Measurements from ENCODE around the gene YPEL3.
A peak's percentile ranks its signal among the peaks of the same experiment; 100 is the strongest.

The YPEL3 gene

DNA sequence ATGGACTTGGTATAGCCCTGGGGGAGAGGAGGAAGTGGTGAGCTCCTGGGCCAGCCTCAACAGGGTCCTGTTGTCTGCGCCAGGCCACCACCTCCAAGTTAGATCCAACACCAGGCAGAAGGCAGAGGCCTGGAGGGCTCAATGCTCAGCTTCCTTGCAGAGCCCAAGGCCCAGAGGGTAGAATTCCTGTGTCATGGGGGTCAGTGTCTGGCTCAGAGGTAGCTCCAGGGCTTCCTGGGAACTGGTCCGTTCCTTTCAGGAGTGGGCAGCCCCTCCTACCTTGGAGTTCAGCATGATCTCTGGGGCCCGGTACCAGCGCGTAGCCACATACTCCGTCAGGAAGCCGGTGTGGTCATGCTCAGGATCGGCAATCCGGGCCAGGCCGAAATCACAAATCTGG, 21.8 kb upstream of the YPEL3 start (continued):
- TF ChIP-seq, protein P1, sequence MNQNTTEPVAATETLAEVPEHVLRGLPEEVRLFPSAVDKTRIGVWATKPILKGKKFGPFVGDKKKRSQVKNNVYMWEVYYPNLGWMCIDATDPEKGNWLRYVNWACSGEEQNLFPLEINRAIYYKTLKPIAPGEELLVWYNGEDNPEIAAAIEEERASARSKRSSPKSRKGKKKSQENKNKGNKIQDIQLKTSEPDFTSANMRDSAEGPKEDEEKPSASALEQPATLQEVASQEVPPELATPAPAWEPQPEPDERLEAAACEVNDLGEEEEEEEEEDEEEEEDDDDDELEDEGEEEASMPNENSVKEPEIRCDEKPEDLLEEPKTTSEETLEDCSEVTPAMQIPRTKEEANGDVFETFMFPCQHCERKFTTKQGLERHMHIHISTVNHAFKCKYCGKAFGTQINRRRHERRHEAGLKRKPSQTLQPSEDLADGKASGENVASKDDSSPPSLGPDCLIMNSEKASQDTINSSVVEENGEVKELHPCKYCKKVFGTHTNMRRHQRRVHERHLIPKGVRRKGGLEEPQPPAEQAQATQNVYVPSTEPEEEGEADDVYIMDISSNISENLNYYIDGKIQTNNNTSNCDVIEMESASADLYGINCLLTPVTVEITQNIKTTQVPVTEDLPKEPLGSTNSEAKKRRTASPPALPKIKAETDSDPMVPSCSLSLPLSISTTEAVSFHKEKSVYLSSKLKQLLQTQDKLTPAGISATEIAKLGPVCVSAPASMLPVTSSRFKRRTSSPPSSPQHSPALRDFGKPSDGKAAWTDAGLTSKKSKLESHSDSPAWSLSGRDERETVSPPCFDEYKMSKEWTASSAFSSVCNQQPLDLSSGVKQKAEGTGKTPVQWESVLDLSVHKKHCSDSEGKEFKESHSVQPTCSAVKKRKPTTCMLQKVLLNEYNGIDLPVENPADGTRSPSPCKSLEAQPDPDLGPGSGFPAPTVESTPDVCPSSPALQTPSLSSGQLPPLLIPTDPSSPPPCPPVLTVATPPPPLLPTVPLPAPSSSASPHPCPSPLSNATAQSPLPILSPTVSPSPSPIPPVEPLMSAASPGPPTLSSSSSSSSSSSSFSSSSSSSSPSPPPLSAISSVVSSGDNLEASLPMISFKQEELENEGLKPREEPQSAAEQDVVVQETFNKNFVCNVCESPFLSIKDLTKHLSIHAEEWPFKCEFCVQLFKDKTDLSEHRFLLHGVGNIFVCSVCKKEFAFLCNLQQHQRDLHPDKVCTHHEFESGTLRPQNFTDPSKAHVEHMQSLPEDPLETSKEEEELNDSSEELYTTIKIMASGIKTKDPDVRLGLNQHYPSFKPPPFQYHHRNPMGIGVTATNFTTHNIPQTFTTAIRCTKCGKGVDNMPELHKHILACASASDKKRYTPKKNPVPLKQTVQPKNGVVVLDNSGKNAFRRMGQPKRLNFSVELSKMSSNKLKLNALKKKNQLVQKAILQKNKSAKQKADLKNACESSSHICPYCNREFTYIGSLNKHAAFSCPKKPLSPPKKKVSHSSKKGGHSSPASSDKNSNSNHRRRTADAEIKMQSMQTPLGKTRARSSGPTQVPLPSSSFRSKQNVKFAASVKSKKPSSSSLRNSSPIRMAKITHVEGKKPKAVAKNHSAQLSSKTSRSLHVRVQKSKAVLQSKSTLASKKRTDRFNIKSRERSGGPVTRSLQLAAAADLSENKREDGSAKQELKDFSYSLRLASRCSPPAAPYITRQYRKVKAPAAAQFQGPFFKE (tag by site-specific recombination; IDR thresholded peaks at IDR 0.05; ENCODE audit: borderline replicate concordance), result no peak
- no peak for TF ChIP-seq ZNF514 (tag by site-specific recombination; IDR thresholded peaks at IDR 0.05)
- TF ChIP-seq ZIC2 (tag by site-specific recombination; IDR thresholded peaks at IDR 0.05), result no peak
- no peak for TF ChIP-seq ZSCAN16 (tag by site-specific recombination; IDR thresholded peaks at IDR 0.05)
- TF ChIP-seq KLF7 (tag by site-specific recombination; IDR thresholded peaks at IDR 0.05; ENCODE audit: borderline replicate concordance), result no peak
- TF ChIP-seq ZNF555 (tag by site-specific recombination; conservative IDR thresholded peaks at IDR 0.05), result no peak
- no peak for TF ChIP-seq FEZF1 (tag by site-specific recombination; IDR thresholded peaks at IDR 0.05)
- TF ChIP-seq ZNF624 (tag by site-specific recombination; IDR thresholded peaks at IDR 0.05), result no peak
- no peak for TF ChIP-seq PBX3 (CRISPR knock-in tag; IDR thresholded peaks at IDR 0.05)
- TF ChIP-seq ZFHX2 (tag by site-specific recombination; conservative IDR thresholded peaks at IDR 0.05), result no peak
- no peak for TF ChIP-seq MEIS1 (CRISPR knock-in tag; IDR thresholded peaks at IDR 0.05; ENCODE audit: borderline replicate concordance)
- TF ChIP-seq PRDM1 (tag by site-specific recombination; IDR thresholded peaks at IDR 0.05), result no peak

DNA sequence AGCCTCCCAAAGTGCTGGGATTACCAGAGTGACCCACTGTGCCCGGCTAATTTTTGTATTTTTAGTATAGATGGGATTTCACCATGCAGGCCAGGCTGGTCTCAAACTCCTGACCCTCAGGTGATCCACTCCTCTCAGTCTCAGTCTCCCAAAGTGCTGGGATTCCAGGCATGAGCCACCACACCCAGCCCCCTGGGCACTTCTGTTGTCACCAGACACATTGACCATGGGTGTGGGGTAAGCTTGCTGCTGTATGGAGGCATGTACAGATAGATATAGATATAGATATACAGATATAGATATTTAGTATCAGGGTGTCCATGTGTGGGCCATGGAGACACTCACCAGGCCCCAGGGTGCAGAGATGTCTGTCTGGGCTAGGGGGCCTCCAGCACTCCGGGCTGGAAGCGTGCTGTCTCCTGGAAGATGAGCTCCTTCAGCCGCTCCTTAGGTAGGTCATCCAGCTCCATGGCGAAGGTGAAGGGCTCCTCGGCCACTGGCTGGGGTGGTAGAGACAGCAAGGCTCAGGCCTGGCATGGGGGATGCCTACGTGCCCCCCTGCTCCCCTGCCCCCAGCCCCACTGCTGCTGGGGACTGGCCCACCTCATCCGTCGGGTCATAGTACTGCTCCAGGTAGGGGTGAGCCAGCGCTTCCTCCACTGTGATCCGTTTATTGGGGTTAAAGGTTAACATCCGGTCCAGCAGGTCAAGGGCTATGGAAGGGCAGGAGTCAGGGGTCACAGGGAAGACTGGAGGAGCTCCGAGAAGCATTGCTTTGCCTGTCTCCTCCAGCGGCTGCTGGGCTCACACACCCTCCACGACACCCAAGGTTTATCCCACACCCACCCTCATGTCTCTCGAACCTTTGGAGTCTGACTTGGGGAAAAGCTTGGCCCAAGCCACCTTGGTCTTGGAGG, 20.5 kb upstream of the YPEL3 start:
- ChIA-PET POLR2A (interaction anchor here (1.0 kb wide), 1 partner anchor 301 kb away, joined by 3 read pairs; no protein-coding TSS in a partner anchor), CTCF (no interaction called here)
- H3K27ac ChIP-seq (ENCODE audit: extremely low read depth, low read depth, low read length), result no peak overlapping the region
- no peaks in the 10 kb centered on the region for H3K9me3 ChIP-seq (ENCODE audit: control insufficient read depth, insufficient read depth, low read depth, low read length)
- peak; percentile 46; the same call in 1 of the 2 replicates for TF ChIP-seq BCL11B (tag by site-specific recombination; IDR thresholded peaks at IDR 0.05; ENCODE audit: low read depth)
- TF ChIP-seq PRDM10 (tag by site-specific recombination; IDR thresholded peaks at IDR 0.05), result 0 out of 2 replicates have a peak, but pooled peaks have one; percentile 12
- TF ChIP-seq ZNF664 (tag by site-specific recombination; IDR thresholded peaks at IDR 0.05), result no peak
- H3K4me1 ChIP-seq (ENCODE audit: control insufficient read depth, insufficient read depth, low read length), result no peaks in the 10 kb centered on the region
- peaks cover 9 to 87% of the 10 kb centered on the region in 2 experiments; a peak in 2 of 3 replicates for H3K36me3 ChIP-seq (ENCODE audit: control insufficient read depth in 2 of 2, insufficient read depth in 1 of 2, low read length in 2 of 2)
- no peak overlapping the region for H3K4me3 ChIP-seq (ENCODE audit: low read depth, low read length)

Data from HEK293 (cell line).